HEK293 (cell line): ENCODE data around the gene EGR2.

Source experiments
- CTCF ChIA-PET: fragments of 350-600 bp; formaldehyde crosslinking; extraction: SDS; loops from one replicate; lab custom pipeline; 2021; ENCODE audit warnings: antibody characterized with exemption; lab: Yijun Ruan, JAX
- POLR2A ChIA-PET: fragments of 300-600 bp; formaldehyde crosslinking; extraction: SDS; loops from one replicate; lab custom pipeline; 2020; ENCODE audit warnings: antibody characterized with exemption, inconsistent platforms; lab: Yijun Ruan, JAX
- H3K27ac ChIP-seq: fragments of 200-500 bp; sonication (Bioruptor generic); 2 replicates; pipeline ENCODE4 v1.5.1; 2014; ENCODE audit warnings: low read depth, low read length, control low read depth, inconsistent platforms; ENCODE audit errors: extremely low read depth
- H3K36me3 ChIP-seq, 2 experiments: fragments of 200-500 bp in 1 of 2; sonication (Bioruptor generic) in 1 of 2; 1 replicate in 1 of 2; 2 replicates in 1 of 2; pipeline ENCODE4 v1.5.1; 2014 to 2017; ENCODE audit warnings: inconsistent platforms in 2 of 2, low read length in 2 of 2; ENCODE audit not compliant: control insufficient read depth in 2 of 2, insufficient read depth in 1 of 2
- H3K4me1 ChIP-seq: fragments of 200-500 bp; sonication (Bioruptor generic); 2 replicates; pipeline ENCODE4 v1.5.1; 2014; ENCODE audit warnings: mild to moderate bottlenecking, low read length, inconsistent platforms; ENCODE audit not compliant: control insufficient read depth, insufficient read depth
- H3K4me3 ChIP-seq: 2 replicates; pipeline ENCODE4 v1.5.1; 2011; ENCODE audit warnings: low read depth, mild to moderate bottlenecking, control low read depth, low read length, moderate library complexity
- H3K9me3 ChIP-seq: fragments of 200-500 bp; sonication (Bioruptor generic); 2 replicates; pipeline ENCODE4 v1.5.1; 2014; ENCODE audit warnings: low read depth, low read length, inconsistent platforms; ENCODE audit not compliant: control insufficient read depth, insufficient read depth
- FEZF1 ChIP-seq: fragments of 450-650 bp; formaldehyde crosslinking; IDR thresholded peaks from 2 replicates; pipeline ENCODE4 v1.5.1; 2016; ENCODE audit warnings: missing biosample characterization, missing genetic modification characterization
- HOXA7 ChIP-seq: sonication (generic); formaldehyde crosslinking; IDR thresholded peaks from 2 replicates; pipeline ENCODE4 v1.8.1; 2022; ENCODE audit warnings: missing genetic modification reagents, borderline replicate concordance
- KLF17 ChIP-seq: fragments of 450-650 bp; formaldehyde crosslinking; IDR thresholded peaks from 2 replicates; pipeline ENCODE4 v1.5.1; 2016; ENCODE audit warnings: missing biosample characterization, missing genetic modification characterization
- TSHZ1 ChIP-seq: fragments of 450-650 bp; formaldehyde crosslinking; IDR thresholded peaks from 2 replicates; pipeline ENCODE4 v1.5.1; 2016; ENCODE audit warnings: missing biosample characterization, missing genetic modification characterization, borderline replicate concordance
- ZBTB1 ChIP-seq: fragments of 450-650 bp; formaldehyde crosslinking; IDR thresholded peaks from 2 replicates; pipeline ENCODE4 v1.5.1; 2016; ENCODE audit warnings: missing biosample characterization, missing genetic modification characterization
- ZBTB11 ChIP-seq: fragments of 450-650 bp; formaldehyde crosslinking; conservative IDR thresholded peaks from 2 replicates; pipeline ENCODE4 v1.5.1; 2016; ENCODE audit warnings: low read depth, missing biosample characterization, missing genetic modification characterization
- ZBTB26 ChIP-seq: fragments of 450-650 bp; formaldehyde crosslinking; optimal IDR thresholded peaks from 2 replicates; pipeline ENCODE3; 2016; ENCODE audit warnings: missing biosample characterization, mild to moderate bottlenecking, missing genetic modification characterization
- ZBTB48 ChIP-seq: fragments of 450-650 bp; formaldehyde crosslinking; IDR thresholded peaks from 2 replicates; pipeline ENCODE4 v1.5.1; 2016; ENCODE audit warnings: missing biosample characterization, missing genetic modification characterization
- ZFHX2 ChIP-seq: fragments of 450-650 bp; formaldehyde crosslinking; conservative IDR thresholded peaks from 2 replicates; pipeline ENCODE4 v1.5.1; 2016; ENCODE audit warnings: missing biosample characterization, missing genetic modification characterization
- ZFP69B ChIP-seq: fragments of 450-650 bp; formaldehyde crosslinking; IDR thresholded peaks from 2 replicates; pipeline ENCODE4 v1.5.1; 2016; ENCODE audit warnings: missing biosample characterization, missing genetic modification characterization
- ZNF133 ChIP-seq: fragments of 450-650 bp; formaldehyde crosslinking; IDR thresholded peaks from 2 replicates; pipeline ENCODE4 v1.5.1; 2016; ENCODE audit warnings: missing biosample characterization, missing genetic modification characterization
- ZNF169 ChIP-seq: fragments of 450-650 bp; formaldehyde crosslinking; IDR thresholded peaks from 2 replicates; pipeline ENCODE4 v1.5.1; 2016; ENCODE audit warnings: missing biosample characterization, missing genetic modification characterization
- ZNF175 ChIP-seq: fragments of 450-650 bp; formaldehyde crosslinking; IDR thresholded peaks from 2 replicates; pipeline ENCODE4 v1.5.1; 2016; ENCODE audit warnings: missing biosample characterization, missing genetic modification characterization
- ZNF2 ChIP-seq: fragments of 450-650 bp; formaldehyde crosslinking; IDR thresholded peaks from 2 replicates; pipeline ENCODE4 v1.5.1; 2016; ENCODE audit warnings: missing biosample characterization, missing genetic modification characterization
- ZNF23 ChIP-seq: fragments of 450-650 bp; formaldehyde crosslinking; IDR thresholded peaks from 2 replicates; pipeline ENCODE4 v1.5.1; 2016; ENCODE audit warnings: missing biosample characterization, missing genetic modification characterization, borderline replicate concordance
- ZNF274 ChIP-seq, 2 experiments: fragments of 200-500 bp in 1 of 2; fragments of 450-650 bp in 1 of 2; sonication (Bioruptor generic) in 1 of 2; formaldehyde crosslinking in 1 of 2; IDR thresholded peaks; 2 replicates each; pipeline versions ENCODE4 v1.5.1 to v1.6.1; 2014 to 2016; ENCODE audit warnings: borderline replicate concordance in 1 of 2, inconsistent platforms in 1 of 2, low read length in 1 of 2, missing biosample characterization in 1 of 2, missing genetic modification characterization in 1 of 2
- ZNF416 ChIP-seq: fragments of 450-650 bp; formaldehyde crosslinking; IDR thresholded peaks from 2 replicates; pipeline ENCODE4 v1.5.1; 2016; ENCODE audit warnings: missing biosample characterization, missing genetic modification characterization
- ZNF473 ChIP-seq: fragments of 450-650 bp; formaldehyde crosslinking; IDR thresholded peaks from 2 replicates; pipeline ENCODE4 v1.5.1; 2017; ENCODE audit warnings: missing biosample characterization, missing genetic modification characterization
- ZNF514 ChIP-seq: fragments of 450-650 bp; formaldehyde crosslinking; IDR thresholded peaks from 2 replicates; pipeline ENCODE4 v1.5.1; 2016; ENCODE audit warnings: missing biosample characterization, missing genetic modification characterization
- ZNF558 ChIP-seq: fragments of 450-650 bp; formaldehyde crosslinking; IDR thresholded peaks from 2 replicates; pipeline ENCODE4 v1.5.1; 2016; ENCODE audit warnings: missing biosample characterization, missing genetic modification characterization
- ZNF561 ChIP-seq: fragments of 450-650 bp; IDR thresholded peaks from 2 replicates; pipeline ENCODE4 v1.5.1; 2018; ENCODE audit warnings: missing biosample characterization, missing genetic modification characterization, borderline replicate concordance
- ZNF610 ChIP-seq: fragments of 450-650 bp; formaldehyde crosslinking; IDR thresholded peaks from 2 replicates; pipeline ENCODE4 v1.5.1; 2016; ENCODE audit warnings: missing biosample characterization, missing genetic modification characterization, borderline replicate concordance
- TF ChIP-seq, protein P1 (sequence below): fragments of 450-650 bp; formaldehyde crosslinking; IDR thresholded peaks from 2 replicates; pipeline ENCODE4 v1.5.1; 2016; ENCODE audit warnings: missing biosample characterization, missing genetic modification characterization, low read depth

EGR2 gene

DNA sequence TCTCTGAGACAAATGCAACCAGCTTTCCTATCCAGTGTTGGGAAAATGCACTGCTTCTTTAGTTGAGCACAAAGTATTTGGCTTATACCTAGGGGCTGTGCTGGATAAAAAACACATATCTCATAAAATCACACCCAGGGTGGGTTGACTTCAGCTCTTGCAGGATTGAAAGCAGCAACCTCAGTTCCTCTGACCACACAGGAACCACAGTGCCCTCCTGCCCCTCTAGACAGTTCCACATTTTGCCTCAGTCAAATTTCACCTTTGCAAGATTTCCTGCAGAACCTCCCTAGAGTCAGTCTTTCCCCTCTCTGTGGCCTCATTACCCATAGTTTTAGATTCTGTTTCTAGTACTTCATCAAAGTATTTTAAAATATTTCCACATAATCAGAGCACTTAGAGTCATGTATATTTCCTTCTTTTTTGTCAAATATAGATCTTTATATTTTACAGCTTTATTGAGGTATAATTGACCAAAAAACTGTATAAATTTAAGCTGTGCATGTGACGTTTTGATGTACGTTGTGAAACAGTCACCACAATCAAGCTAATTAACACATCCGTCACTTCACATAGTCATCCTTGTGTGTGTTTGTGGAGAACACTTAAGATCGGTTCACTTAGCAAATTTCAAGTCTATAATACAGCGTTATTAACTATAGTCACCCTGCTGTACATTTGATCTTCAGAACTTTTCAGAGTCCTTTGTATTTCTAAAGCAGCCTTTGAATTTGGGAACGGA lies 37.0 kb upstream of the EGR2 start:
- Histone ChIP-seq H3K36me3 (no peaks in the 10 kb centered on the region), H3K27ac (no peak overlapping the region), H3K9me3 (no peaks in the 10 kb centered on the region), H3K4me1 (no peaks in the 10 kb centered on the region), H3K4me3 (no peak overlapping the region)
- CTCF ChIA-PET = no interaction called here
- TF ChIP-seq ZNF133 (tag by site-specific recombination) (no peak), TSHZ1 (no peak), ZNF274 (IDR thresholded peaks at IDR 0.05; ENCODE audit: low read length) (no peak), ZNF274 (tag by site-specific recombination; IDR thresholded peaks at IDR 0.05; ENCODE audit: borderline replicate concordance) (no peak), ZNF473 (tag by site-specific recombination) (no peak), ZNF561 (tag by site-specific recombination) (no peak), ZBTB1 (tag by site-specific recombination) (no peak), ZNF175 (no peak), FEZF1 (tag by site-specific recombination) (no peak), ZFP69B (tag by site-specific recombination) (no peak), ZBTB48 (tag by site-specific recombination) (no peak), ZNF23 (tag by site-specific recombination) (no peak), ZNF610 (tag by site-specific recombination) (no peak), ZBTB26 (tag by site-specific recombination) (no peak)
- TF ChIP-seq, protein P1, sequence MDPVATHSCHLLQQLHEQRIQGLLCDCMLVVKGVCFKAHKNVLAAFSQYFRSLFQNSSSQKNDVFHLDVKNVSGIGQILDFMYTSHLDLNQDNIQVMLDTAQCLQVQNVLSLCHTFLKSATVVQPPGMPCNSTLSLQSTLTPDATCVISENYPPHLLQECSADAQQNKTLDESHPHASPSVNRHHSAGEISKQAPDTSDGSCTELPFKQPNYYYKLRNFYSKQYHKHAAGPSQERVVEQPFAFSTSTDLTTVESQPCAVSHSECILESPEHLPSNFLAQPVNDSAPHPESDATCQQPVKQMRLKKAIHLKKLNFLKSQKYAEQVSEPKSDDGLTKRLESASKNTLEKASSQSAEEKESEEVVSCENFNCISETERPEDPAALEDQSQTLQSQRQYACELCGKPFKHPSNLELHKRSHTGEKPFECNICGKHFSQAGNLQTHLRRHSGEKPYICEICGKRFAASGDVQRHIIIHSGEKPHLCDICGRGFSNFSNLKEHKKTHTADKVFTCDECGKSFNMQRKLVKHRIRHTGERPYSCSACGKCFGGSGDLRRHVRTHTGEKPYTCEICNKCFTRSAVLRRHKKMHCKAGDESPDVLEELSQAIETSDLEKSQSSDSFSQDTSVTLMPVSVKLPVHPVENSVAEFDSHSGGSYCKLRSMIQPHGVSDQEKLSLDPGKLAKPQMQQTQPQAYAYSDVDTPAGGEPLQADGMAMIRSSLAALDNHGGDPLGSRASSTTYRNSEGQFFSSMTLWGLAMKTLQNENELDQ = no peak
- POLR2A ChIA-PET = no interaction called here

DNA sequence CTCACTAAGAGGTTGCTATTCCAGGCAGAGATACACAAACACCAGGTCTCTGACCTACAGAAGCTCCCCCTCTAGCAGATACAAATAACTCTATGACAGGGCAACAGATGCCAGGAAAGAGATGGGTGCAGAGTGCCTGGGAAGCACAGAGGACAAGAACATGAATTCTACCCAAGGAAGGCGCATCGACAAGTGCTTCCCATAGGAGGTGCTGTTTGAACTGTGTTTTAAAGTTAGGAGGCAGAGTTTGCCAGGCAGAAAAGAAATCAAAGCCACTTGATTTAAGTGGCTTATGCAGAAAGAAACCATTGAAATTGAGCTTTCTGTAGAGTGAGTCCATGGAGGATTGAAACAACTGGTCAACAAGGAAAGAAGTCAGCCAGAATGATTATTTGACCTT lies 35.3 kb upstream of the EGR2 start:
- H3K9me3 ChIP-seq = no peaks in the 10 kb centered on the region
- ChIA-PET POLR2A (interaction anchor here (0.6 kb wide), 1 partner anchor 122 kb away, joined by 10 read pairs; no protein-coding TSS in a partner anchor), CTCF (interaction anchor here (0.6 to 1.5 kb wide), 14 partner anchors 8 to 1701 kb away, joined by 3 to 6 read pairs (median 3); no protein-coding TSS in a partner anchor)
- no peak overlapping the region for H3K4me3 ChIP-seq
- no peaks in the 10 kb centered on the region for H3K36me3 ChIP-seq
- H3K27ac ChIP-seq = no peak overlapping the region
- no peaks in the 10 kb centered on the region for H3K4me1 ChIP-seq
- TF ChIP-seq ZNF2 (tag by site-specific recombination) (no peak), ZNF169 (tag by site-specific recombination) (no peak), ZNF558 (no peak), ZBTB11 (no peak), ZNF416 (no peak), ZNF514 (no peak), ZFHX2 (no peak), HOXA7 (CRISPR knock-in tag) (no peak), KLF17 (tag by site-specific recombination) (no peak)
